Measurements from ENCODE around the gene CDO1.

DNA sequence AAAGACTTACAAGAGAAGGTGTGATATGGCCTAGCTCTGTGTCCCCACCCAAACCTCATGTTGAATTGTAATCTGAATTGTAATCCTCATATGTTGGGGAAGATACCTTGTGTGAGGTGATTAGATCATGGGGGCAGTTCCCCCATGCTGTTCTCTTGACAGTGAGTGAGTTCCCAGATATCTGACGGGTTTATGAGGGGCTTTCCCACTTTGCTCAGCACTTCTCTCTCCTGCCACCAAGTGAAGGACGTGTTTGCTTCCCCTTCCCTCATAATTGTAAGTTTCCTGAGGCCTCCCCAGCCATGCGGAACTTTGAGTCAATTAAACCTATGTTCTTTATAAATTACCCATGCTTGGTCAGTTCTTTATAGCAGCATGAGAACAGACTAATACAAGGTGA lies 49.0 kb downstream of the CDO1 start:
- TF ChIP-seq, protein P1, sequence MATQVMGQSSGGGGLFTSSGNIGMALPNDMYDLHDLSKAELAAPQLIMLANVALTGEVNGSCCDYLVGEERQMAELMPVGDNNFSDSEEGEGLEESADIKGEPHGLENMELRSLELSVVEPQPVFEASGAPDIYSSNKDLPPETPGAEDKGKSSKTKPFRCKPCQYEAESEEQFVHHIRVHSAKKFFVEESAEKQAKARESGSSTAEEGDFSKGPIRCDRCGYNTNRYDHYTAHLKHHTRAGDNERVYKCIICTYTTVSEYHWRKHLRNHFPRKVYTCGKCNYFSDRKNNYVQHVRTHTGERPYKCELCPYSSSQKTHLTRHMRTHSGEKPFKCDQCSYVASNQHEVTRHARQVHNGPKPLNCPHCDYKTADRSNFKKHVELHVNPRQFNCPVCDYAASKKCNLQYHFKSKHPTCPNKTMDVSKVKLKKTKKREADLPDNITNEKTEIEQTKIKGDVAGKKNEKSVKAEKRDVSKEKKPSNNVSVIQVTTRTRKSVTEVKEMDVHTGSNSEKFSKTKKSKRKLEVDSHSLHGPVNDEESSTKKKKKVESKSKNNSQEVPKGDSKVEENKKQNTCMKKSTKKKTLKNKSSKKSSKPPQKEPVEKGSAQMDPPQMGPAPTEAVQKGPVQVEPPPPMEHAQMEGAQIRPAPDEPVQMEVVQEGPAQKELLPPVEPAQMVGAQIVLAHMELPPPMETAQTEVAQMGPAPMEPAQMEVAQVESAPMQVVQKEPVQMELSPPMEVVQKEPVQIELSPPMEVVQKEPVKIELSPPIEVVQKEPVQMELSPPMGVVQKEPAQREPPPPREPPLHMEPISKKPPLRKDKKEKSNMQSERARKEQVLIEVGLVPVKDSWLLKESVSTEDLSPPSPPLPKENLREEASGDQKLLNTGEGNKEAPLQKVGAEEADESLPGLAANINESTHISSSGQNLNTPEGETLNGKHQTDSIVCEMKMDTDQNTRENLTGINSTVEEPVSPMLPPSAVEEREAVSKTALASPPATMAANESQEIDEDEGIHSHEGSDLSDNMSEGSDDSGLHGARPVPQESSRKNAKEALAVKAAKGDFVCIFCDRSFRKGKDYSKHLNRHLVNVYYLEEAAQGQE (IDR thresholded peaks at IDR 0.05; ENCODE audit: low read depth) = no peak
- TF ChIP-seq CEBPB (IDR thresholded peaks at IDR 0.05) = no peak
- TF ChIP-seq EP300 (IDR thresholded peaks at IDR 0.05; ENCODE audit: borderline replicate concordance) = no peak
- TF ChIP-seq CREB1 (IDR thresholded peaks at IDR 0.05; ENCODE audit: low read depth) = no peak
- TF ChIP-seq YY1 (IDR thresholded peaks at IDR 0.05; ENCODE audit: low read depth) = no peak
- TF ChIP-seq FOXM1 (IDR thresholded peaks at IDR 0.05; ENCODE audit: borderline replicate concordance, low read depth) = no peak
- TF ChIP-seq, protein P2, sequence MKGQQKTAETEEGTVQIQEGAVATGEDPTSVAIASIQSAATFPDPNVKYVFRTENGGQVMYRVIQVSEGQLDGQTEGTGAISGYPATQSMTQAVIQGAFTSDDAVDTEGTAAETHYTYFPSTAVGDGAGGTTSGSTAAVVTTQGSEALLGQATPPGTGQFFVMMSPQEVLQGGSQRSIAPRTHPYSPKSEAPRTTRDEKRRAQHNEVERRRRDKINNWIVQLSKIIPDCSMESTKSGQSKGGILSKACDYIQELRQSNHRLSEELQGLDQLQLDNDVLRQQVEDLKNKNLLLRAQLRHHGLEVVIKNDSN (IDR thresholded peaks at IDR 0.05) = no peak
- no peak for TF ChIP-seq ZBTB7A (IDR thresholded peaks at IDR 0.05; ENCODE audit: low read depth)
- no peak for TF ChIP-seq EGR1 (IDR thresholded peaks at IDR 0.05)
- no peak for TF ChIP-seq TAF1 (IDR thresholded peaks at IDR 0.05; ENCODE audit: low read depth)

Data from Ishikawa (cell line).